ENCODE data around the gene CDADC1. TPM values are rescaled to one million over a fixed set of nuclear protein-coding genes. Genes with fewer than 3 reads are reported as not detected.

The CDADC1 gene
- total RNA-seq, 1 experiment from 2014 or later = 4.0 TPM

- no peak for TF ChIP-seq JUN (CRISPR knock-in tag; IDR thresholded peaks at IDR 0.05)
- TF ChIP-seq ZNF423 (CRISPR knock-in tag; IDR thresholded peaks at IDR 0.05) = no peak
- no peak for TF ChIP-seq EMX1 (CRISPR knock-in tag; IDR thresholded peaks at IDR 0.05)
- TF ChIP-seq ATF3 (CRISPR knock-in tag; conservative IDR thresholded peaks at IDR 0.05) = no peak
- TF ChIP-seq STAT6 (CRISPR knock-in tag; conservative IDR thresholded peaks at IDR 0.05; ENCODE audit: low read depth) = no peak
- no peak for TF ChIP-seq JAZF1 (CRISPR knock-in tag; IDR thresholded peaks at IDR 0.05)
- no peak for TF ChIP-seq ZNF416 (CRISPR knock-in tag; IDR thresholded peaks at IDR 0.05)
- no peak for TF ChIP-seq NR1H2 (CRISPR knock-in tag; IDR thresholded peaks at IDR 0.05)
- no peak for TF ChIP-seq SP1 (CRISPR knock-in tag; conservative IDR thresholded peaks at IDR 0.05)
- TF ChIP-seq ZNF263 (CRISPR knock-in tag; IDR thresholded peaks at IDR 0.05; ENCODE audit: low read depth) = no peak
- no peak for TF ChIP-seq NFYB (CRISPR knock-in tag; conservative IDR thresholded peaks at IDR 0.05; ENCODE audit: low read depth)
- no peaks in the 10 kb centered on the region for H3K9me3 Mint-ChIP-seq
- H3K27me3 Mint-ChIP-seq (ENCODE audit: low read depth) = no peaks in the 10 kb centered on the region
- H3K4me3 Mint-ChIP-seq = no peak overlapping the region
- 0 out of 2 replicates have a peak, but pooled peaks cover 3% of the 10 kb centered on the region for H3K36me3 Mint-ChIP-seq
- ChIA-PET POLR2A (no interaction called here), CTCF (interaction anchor here (0.9 to 1.5 kb wide), 2 partner anchors 9 to 24 kb away, joined by 3 read pairs; no protein-coding TSS in a partner anchor)
- H3K4me1 Mint-ChIP-seq = no peaks in the 10 kb centered on the region
- no peak for DNase-seq (ENCODE audit: low spot score)
- no peak for ATAC-seq
- H3K27ac Mint-ChIP-seq = no peak overlapping the region
Observed at GRCh38 chr13:49256841-49257240, 9.1 kb downstream of the CDADC1 start.

DNA sequence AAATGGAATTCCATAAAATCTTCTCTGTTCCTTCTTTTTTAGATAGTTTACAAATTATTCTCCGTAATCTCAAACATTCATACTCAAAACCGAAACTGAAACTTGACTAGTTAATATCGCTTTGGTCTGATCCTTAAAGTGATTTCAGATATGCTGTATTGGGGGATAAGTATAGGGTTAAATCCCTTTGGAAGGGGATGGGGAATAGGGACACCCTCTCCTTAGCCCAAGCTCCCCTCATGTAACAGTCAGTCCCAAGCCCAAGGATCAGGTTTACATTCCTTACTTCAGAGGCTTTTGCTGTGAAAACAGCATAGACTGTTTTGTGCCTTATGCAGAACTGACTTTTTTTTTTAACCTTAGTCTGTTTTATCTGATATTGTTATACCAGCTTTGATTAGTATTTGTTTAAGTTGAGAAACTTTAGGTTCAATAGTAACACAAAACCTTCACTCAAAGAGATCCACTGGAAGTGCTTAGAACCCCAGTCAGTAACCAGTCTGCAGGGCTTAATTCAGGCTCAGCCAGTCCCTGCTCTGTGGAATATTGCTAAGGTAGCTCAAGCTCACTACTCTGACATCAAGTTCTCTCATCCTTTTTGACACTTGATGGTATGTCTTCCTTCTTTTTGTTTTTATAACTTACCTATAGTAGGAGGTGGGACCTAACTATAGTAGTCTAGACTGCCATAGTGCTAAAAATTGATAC, 10.5 kb downstream of the CDADC1 start:
- Mint-ChIP-seq H3K36me3 (0 out of 2 replicates have a peak, but pooled peaks cover 3% of the 10 kb centered on the region), H3K4me3 (no peak overlapping the region), H3K27me3 (ENCODE audit: low read depth) (no peaks in the 10 kb centered on the region), H3K27ac (no peak overlapping the region), H3K4me1 (peaks cover 5% of the 10 kb centered on the region), H3K9me3 (no peaks in the 10 kb centered on the region)
- POLR2A ChIA-PET = no interaction called here
- ATAC-seq (no peak), DNase-seq (ENCODE audit: low spot score) (no peak)
- TF ChIP-seq ZNF396 (CRISPR knock-in tag; IDR thresholded peaks at IDR 0.05; ENCODE audit: borderline replicate concordance) (no peak), MAX (CRISPR knock-in tag; IDR thresholded peaks at IDR 0.05) (no peak), ZNF138 (CRISPR knock-in tag; conservative IDR thresholded peaks at IDR 0.05) (no peak), GRHL2 (CRISPR knock-in tag; IDR thresholded peaks at IDR 0.05; ENCODE audit: insufficient replicate concordance, severe bottlenecking) (no peak), TP53 (CRISPR knock-in tag; IDR thresholded peaks at IDR 0.05) (no peak), CBFB (CRISPR knock-in tag; IDR thresholded peaks at IDR 0.05; ENCODE audit: low read depth) (no peak), TCF7 (CRISPR knock-in tag; IDR thresholded peaks at IDR 0.05; ENCODE audit: low read depth) (no peak), USF1 (CRISPR knock-in tag; IDR thresholded peaks at IDR 0.05) (no peak)
- TF ChIP-seq, protein P1, sequence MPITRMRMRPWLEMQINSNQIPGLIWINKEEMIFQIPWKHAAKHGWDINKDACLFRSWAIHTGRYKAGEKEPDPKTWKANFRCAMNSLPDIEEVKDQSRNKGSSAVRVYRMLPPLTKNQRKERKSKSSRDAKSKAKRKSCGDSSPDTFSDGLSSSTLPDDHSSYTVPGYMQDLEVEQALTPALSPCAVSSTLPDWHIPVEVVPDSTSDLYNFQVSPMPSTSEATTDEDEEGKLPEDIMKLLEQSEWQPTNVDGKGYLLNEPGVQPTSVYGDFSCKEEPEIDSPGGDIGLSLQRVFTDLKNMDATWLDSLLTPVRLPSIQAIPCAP (CRISPR knock-in tag; IDR thresholded peaks at IDR 0.05) = no peak
- CTCF ChIA-PET = interaction anchor here (1.5 kb wide), 1 partner anchor 22 kb away, joined by 3 read pairs; no protein-coding TSS in a partner anchor

Data from WTC11 (cell line).